Right lobe of liver (tissue), 6 donors: ENCODE measurements around the gene SLCO4A1. TPM values are rescaled to one million over a fixed set of nuclear protein-coding genes. Genes with fewer than 3 reads are reported as not detected.

Experiments used
- ATAC-seq, 4 donors: fragments of 200-7000 bp; cut with Tn5 transposase; one replicate each; pipeline ENCODE4 v1.9.1; 2020; ENCODE audit warnings: mild to moderate bottlenecking in 4 of 4, moderate library complexity in 4 of 4
- DNase-seq, 3 donors: peaks; one replicate each; pipeline ENCODE4 v3.0.0-alpha.2; 2020
- H3K27ac ChIP-seq, 3 donors: fragments of 200-600 bp; one replicate each; pipeline ENCODE4 v1.8.0; 2022
- H3K27me3 ChIP-seq, 2 donors: fragments of 200-600 bp; one replicate each; pipeline ENCODE4 v1.8.0; 2022
- H3K36me3 ChIP-seq, 4 donors: fragments of 200-600 bp; sonication (generic) in 1 of 4; one replicate each; pipeline versions ENCODE4 v1.5.1 to v1.8.0; 2017 to 2022; ENCODE audit warnings: control low read depth in 1 of 4
- H3K4me1 ChIP-seq, 4 donors: fragments of 200-600 bp; sonication (generic) in 1 of 4; one replicate each; pipeline versions ENCODE4 v1.5.1 to v1.8.0; 2017 to 2022; ENCODE audit warnings: control low read depth in 1 of 4
- H3K4me3 ChIP-seq, 3 donors: fragments of 200-600 bp; one replicate each; pipeline ENCODE4 v1.8.0; 2022
- H3K9me3 ChIP-seq, 4 donors: fragments of 200-600 bp; sonication (generic) in 1 of 4; one replicate each; pipeline versions ENCODE4 v1.5.1 to v1.8.0; 2017 to 2022; ENCODE audit warnings: control low read depth in 1 of 4
- CTCF ChIP-seq, 4 donors: fragments of 200-600 bp in 3 of 4; fragments of 450-650 bp in 1 of 4; IDR thresholded peaks; one replicate each; pipeline versions ENCODE4 v1.5.1 to v1.8.0; 2016 to 2022; ENCODE audit warnings: antibody characterized with exemption in 4 of 4, mild to moderate bottlenecking in 2 of 4
- POLR2A ChIP-seq: fragments of 450-650 bp; IDR thresholded peaks from one replicate; pipeline ENCODE4 v1.6.1; 2017; ENCODE audit warnings: antibody characterized with exemption, mild to moderate bottlenecking
- WGBS: methylation state at CpG from one replicate; pipeline ENCODE4 v1.1.6; 2018; ENCODE audit warnings: low coverage, low lambda C conversion rate; ENCODE audit not compliant: insufficient coverage; ENCODE audit errors: missing lambda C conversion rate; 5-methylcytosine and 5-hydroxymethylcytosine counted together
- intact Hi-C, 2 donors: fragments of 100-400 bp; cut with DNase I; formaldehyde crosslinking; loops; one replicate each; pipeline versions ENCODE4 v1.11.2 to v1.14.1; 2022
- total RNA-seq, 6 experiments: library from RNA; depleted of rRNA in 2 of 6; stranded (reverse); fragments of >200 nt in 2 of 6; fragmentation: NEBNext Ultra II Directional in 3 of 6; extraction: Animal tissue kit (Norgen Biotek cat#: 25700) in 3 of 6; gene quantifications; one replicate each; pipeline versions ENCODE4 v1.1.0 to v1.2.4, GENCODE V29; 2016 to 2023
- donor health status: DM: no; HTN: yes; CAD: no.
- donor health status: DM: no; HTN: no; CAD: no.
- donor health status: DM: no; HTN: no; CAD: no.
- donor health status: DM: no; HTN: yes; CAD: no.
- donor health status: DM: no; HTN: yes; CAD: no.

SLCO4A1 gene
- total RNA-seq, 6 experiments from 2014 or later = 0.93 to 8.8 (median 4.3) TPM

GRCh38 chr20:62714799-62715198 is 72.5 kb downstream of the SLCO4A1 start:
- no peaks in the 10 kb centered on the region for H3K36me3 ChIP-seq

GRCh38 chr20:62715201-62715600 is 72.9 kb downstream of the SLCO4A1 start:
- 67% methylated on average over 3 of the region's 10 CpGs for WGBS
- peaks cover 0 to 8% of the 10 kb centered on the region in 2 donors for H3K27me3 ChIP-seq

More at GRCh38 chr20:62714799-62715198, 72.5 kb downstream of the SLCO4A1 start:
- no peak overlapping the region for H3K27ac ChIP-seq
- H3K4me1 ChIP-seq = no peaks in the 10 kb centered on the region
- WGBS = 70% methylated on average over 6 of the region's 6 CpGs
- DNase-seq = no peak
- no peak overlapping the region for H3K4me3 ChIP-seq
- H3K27me3 ChIP-seq = peaks cover 0 to 12% of the 10 kb centered on the region in 2 donors
- H3K9me3 ChIP-seq = no peaks in the 10 kb centered on the region
- intact Hi-C loops = no loop called here
- no peak for ATAC-seq
- TF ChIP-seq CTCF (IDR thresholded peaks at IDR 0.05) = no peak
- TF ChIP-seq POLR2A = no peak

GRCh38 chr20:62716198-62716940 is 74.1 kb downstream of the SLCO4A1 start:
- Histone ChIP-seq H3K27ac (no peak overlapping the region), H3K4me3 (no peak overlapping the region), H3K9me3 (no peaks in the 10 kb centered on the region), H3K27me3 (no peaks in the 10 kb centered on the region), H3K36me3 (no peaks in the 10 kb centered on the region), H3K4me1 (no peaks in the 10 kb centered on the region)
- ATAC-seq (no peak), DNase-seq (peak in 1 of 3 donors; percentile 33)
- intact Hi-C loops = no loop called here
- WGBS = 38% methylated on average over 15 of the region's 30 CpGs
- TF ChIP-seq CTCF (IDR thresholded peaks at IDR 0.05) (no peak), POLR2A (no peak)

More at GRCh38 chr20:62715201-62715600, 72.9 kb downstream of the SLCO4A1 start:
- ATAC-seq = no peak
- no peak overlapping the region for H3K27ac ChIP-seq
- TF ChIP-seq POLR2A (no peak), CTCF (IDR thresholded peaks at IDR 0.05) (no peak)
- peak in 1 of 3 donors; percentile 27 for DNase-seq
- no peaks in the 10 kb centered on the region for H3K9me3 ChIP-seq
- H3K4me1 ChIP-seq = no peaks in the 10 kb centered on the region
- no peaks in the 10 kb centered on the region for H3K36me3 ChIP-seq
- intact Hi-C loops = no loop called here
- no peak overlapping the region for H3K4me3 ChIP-seq

- DNase-seq (peak in 1 of 3 donors; percentile 35), ATAC-seq (peak in 1 of 4 donors; percentile 20)
- Histone ChIP-seq H3K4me1 (no peaks in the 10 kb centered on the region), H3K4me3 (no peak overlapping the region), H3K27ac (no peak overlapping the region), H3K36me3 (no peaks in the 10 kb centered on the region), H3K27me3 (no peaks in the 10 kb centered on the region), H3K9me3 (no peaks in the 10 kb centered on the region)
- WGBS = no CpG with 5 or more reads among the region's 11 CpGs
- TF ChIP-seq POLR2A (no peak), CTCF (IDR thresholded peaks at IDR 0.05) (no peak)
- intact Hi-C loops = no loop called here
These were observed 74.6 kb downstream of the SLCO4A1 start for GRCh38 chr20:62716941-62717310.
